DMS114 treated with DMSO at 0.1 percent for 48 hours (cell line): Measurements from ENCODE around the gene SUGP2.
"Not testable (repeated sequence)": the region's sequence is repeated elsewhere in the genome, so short reads cannot be mapped to it uniquely, and the experiment has no call there.

ENCODE experiments used
- DNase-seq: peaks from one replicate; lab custom pipeline; 2025; ENCODE audit not compliant: unreplicated experiment; lab: John Stamatoyannopoulos, UW

SUGP2 gene

GRCh38 chr19:18960370-18960769 is 72.9 kb downstream of the SUGP2 start:
- no peak for DNase-seq

- DNase-seq = no peak
Observed at GRCh38 chr19:18955042-18955441, 78.3 kb downstream of the SUGP2 start.

GRCh38 chr19:18954094-18954493 is 79.2 kb downstream of the SUGP2 start:
- DNase-seq = no peak

DNA sequence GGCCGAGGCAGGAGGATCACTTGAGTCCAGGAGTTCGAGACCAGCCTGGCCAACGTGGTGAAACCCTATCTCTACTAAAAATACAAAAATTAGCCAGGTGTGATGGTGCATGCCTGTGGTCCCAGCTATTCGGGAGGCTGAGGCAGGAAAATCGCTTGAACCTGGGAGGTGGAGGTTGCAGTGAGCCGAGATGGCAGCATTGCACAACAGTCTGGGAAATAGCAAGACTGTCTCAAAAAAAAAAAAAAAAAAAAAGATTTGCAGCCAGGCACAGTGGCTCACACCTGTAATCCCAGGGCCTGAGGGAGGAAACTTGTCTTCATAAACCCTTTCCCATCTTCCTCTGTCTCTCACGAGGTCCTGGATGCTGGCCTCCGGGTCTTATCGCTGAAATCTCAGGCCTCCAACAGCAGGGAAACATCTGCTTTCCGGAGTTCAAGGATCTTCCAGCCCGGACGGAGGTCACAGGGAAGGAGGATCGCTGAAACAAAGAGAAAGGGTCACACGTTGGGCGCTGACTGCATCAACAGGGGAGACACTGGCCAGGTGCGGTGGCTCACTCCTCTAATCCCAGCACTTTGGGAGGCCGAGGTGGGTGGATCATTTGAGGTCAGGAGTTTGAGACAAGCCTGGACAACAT is 80.8 kb downstream of the SUGP2 start:
- DNase-seq = not testable (repeated sequence)

GRCh38 chr19:18951721-18952281 is 81.5 kb downstream of the SUGP2 start:
- no peak for DNase-seq

GRCh38 chr19:18949858-18950257 is 83.5 kb downstream of the SUGP2 start:
- DNase-seq = no peak

DNA sequence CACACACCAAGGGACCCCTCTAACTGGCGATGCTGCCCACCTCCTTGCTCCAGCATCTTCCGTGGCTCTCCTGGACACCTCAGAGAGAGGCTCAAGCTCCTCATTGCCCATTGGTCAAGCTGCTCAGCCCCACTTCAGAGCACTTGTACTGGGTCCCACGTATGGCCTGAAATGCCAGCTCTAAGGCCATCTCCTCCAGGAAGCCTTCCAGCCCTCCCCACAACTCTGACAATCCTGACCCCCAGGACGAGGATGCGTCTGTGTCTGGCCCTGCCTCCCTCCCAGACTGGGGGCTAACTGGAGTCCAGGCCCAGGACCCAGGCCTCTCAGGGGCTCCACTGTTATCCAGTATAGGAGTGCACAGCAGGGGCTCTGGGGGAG is 84.4 kb downstream of the SUGP2 start:
- DNase-seq = no peak

- DNase-seq = no peak
Observed at GRCh38 chr19:18948075-18948975, 85.0 kb downstream of the SUGP2 start.

DNA sequence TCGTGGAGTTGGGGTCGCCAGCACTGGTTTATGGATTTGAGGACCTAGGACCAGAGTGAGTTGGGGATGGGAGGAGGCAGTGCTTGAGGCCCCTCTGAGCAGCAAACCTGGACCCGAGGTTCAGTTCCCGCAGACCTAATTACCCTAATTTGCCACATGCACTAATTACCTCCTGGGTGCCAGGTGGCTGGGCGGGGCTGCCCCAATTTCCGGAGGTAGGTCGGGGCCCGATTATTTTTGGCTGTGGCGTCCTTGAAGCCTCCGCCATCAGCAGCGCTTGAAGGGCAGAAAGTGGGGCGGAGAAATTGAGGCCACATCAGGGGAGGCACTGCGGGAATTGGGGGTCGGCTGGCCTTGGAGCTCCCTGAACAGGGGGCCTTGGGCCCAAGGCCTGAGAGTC is 86.4 kb downstream of the SUGP2 start:
- DNase-seq = no peak

DNA sequence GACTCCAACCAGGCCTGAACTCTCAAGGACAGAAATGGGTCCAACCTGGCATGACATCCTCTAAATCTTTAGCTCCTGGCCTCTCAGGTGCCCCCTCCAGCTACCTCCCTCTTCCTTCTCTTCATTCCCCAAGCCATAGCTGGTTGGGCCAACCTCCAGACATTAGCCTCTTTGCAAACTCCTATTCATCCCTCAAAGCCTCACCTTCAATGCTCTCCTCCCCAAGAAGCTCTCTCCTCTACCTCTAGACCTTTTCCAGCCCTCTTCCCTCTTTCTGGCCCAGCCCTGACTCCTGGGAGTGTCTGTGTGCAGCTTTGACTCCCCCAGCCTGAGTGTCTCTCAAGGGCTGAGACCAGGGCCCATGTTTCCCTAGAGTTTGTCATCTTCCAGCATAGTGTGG is 87.0 kb downstream of the SUGP2 start:
- no peak for DNase-seq

DNA sequence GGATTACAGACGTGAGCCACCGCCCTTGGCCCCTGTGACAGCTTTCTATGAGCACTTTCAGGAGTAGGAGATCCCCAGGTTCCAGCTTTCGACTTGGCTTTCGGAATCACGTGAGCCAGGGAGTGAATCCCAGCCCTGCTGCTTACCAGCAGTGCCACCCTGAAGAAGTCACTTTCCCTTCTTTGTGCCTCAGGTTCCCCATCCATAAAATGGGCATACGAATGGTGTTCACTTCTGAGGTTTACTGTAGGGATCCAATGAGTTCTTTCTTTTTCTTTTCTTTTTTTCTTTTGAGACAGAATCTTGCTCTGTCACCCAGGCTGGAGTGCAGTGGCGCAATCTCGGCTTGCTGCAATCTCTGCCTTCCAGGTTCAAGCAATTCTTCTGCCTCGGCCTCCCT is 88.0 kb downstream of the SUGP2 start:
- no peak for DNase-seq

DNA sequence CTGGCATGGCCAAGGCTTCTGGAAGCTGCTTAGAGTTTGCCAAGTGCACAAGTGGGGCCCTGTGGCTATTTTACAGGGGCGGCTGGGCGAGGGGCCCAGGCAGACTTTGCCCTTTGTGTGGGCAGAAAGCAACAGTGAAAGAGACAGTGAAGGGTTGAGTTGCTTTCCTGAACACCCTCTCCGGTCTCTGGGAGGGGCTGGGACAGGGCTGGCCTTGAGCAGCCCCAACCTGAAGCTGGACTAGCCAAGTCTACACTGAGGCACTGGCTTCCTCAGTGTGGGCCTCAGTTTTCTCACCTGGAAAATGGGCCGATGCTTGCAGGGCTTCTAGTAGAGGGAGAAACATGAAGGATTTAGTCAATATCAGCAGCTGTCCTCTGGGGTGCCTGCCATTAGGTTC is 89.9 kb downstream of the SUGP2 start:
- DNase-seq = no peak

GRCh38 chr19:18942692-18943091 is 90.6 kb downstream of the SUGP2 start:
- DNase-seq = no peak

DNA sequence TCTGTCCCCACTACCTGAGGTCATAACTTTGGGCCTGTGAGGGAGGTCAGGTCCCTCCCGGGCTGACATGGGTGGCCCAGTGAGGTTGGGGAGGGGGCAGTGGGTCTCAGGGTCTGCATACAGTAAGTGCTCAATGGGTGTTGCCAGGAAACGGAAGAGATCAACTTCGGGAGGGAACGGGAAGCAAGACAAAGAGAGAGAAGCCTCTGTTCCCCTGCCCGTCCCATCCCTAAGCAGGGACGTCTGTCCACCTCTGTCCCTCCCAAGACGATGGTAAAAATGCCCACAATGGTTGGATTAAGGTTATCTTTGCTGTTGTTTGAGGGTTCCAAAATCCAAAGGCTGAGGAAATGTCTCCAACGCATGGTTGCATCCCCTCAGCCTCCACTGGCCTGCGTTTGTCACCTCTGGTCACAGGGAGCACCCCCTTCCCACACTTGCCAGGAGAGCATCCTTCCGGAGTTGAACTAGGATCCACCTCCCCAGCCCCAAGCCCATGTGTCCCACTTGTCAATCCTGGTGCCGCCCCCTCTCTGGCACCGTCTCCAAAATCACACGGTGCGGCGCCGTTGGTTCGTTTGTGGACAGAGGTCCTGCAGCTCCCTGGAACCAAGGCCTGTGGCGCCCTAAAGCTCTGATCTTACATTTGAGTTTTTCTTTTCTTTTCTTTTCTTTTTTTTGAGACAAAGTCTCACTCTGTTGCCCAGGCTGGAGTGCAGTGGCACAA is 91.5 kb downstream of the SUGP2 start:
- DNase-seq = no peak
